Measurements from ENCODE around the gene PTCH1. TPM values are rescaled to one million over a fixed set of nuclear protein-coding genes. Genes with fewer than 3 reads are reported as not detected.

The PTCH1 gene
- total and polyA plus RNA-seq, 2 experiments from 2014 or later, result 21.4 to 34.1 TPM

- TF ChIP-seq REST (IDR thresholded peaks at IDR 0.05; ENCODE audit: unreplicated experiment), result no peak
- TF ChIP-seq, protein P1, sequence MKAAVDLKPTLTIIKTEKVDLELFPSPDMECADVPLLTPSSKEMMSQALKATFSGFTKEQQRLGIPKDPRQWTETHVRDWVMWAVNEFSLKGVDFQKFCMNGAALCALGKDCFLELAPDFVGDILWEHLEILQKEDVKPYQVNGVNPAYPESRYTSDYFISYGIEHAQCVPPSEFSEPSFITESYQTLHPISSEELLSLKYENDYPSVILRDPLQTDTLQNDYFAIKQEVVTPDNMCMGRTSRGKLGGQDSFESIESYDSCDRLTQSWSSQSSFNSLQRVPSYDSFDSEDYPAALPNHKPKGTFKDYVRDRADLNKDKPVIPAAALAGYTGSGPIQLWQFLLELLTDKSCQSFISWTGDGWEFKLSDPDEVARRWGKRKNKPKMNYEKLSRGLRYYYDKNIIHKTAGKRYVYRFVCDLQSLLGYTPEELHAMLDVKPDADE (IDR thresholded peaks at IDR 0.05), result no peak
- no peak for TF ChIP-seq EZH2phosphoT487 (IDR thresholded peaks at IDR 0.05; ENCODE audit: unreplicated experiment)
- TF ChIP-seq POLR2AphosphoS5 (IDR thresholded peaks at IDR 0.05; ENCODE audit: low read depth), result no peak
- TF ChIP-seq CREB1 (CRISPR knock-in tag; IDR thresholded peaks at IDR 0.05; ENCODE audit: low read depth), result no peak
Observed at GRCh38 chr9:95529910-95530309, 13.1 kb upstream of the PTCH1 start (continued).

DNA sequence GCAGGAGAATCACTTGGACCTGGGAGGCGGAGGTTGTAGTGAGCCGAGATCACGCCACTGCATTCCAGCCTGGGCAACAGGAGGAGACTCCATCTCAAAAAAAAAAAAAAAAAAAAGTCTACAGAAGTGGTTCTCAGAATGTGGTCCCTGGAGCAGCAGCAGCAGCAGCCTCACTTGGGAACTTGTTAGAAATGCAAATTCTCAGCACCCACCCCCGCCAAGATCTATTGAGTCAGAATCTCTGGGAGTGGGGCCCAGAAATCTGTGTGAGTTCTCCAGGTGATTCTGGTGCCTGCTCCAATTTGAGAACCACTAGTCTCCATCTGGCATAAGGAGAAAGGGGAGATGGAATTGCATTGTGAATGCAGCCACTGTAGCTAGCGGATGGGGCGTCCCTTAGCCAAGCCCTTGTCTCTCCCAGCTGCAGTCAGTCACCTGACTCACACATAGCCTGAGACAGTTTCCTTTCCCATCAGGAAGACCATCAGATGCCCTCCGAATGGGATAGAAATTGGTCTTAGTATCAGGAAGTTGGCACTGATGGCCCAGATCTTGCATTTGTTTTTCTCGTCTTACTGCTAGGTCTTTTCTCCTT is 12.2 kb upstream of the PTCH1 start:
- no peaks in the 10 kb centered on the region for H3K9me3 Mint-ChIP-seq
- peaks cover 15% of the 10 kb centered on the region for H3K4me1 Mint-ChIP-seq
- Histone ChIP-seq H2AFZ (peak overlapping the region; percentile 40), H3K4me3 (no peak overlapping the region), H3K27me3 (ENCODE audit: insufficient read depth) (no peaks in the 10 kb centered on the region), H3K4me1 (ENCODE audit: insufficient read depth) (peaks cover 14% of the 10 kb centered on the region), H3K36me3 (ENCODE audit: insufficient read depth) (no peaks in the 10 kb centered on the region), H3F3A (replicated peaks; ENCODE audit: low read depth) (no peaks in the 10 kb centered on the region), H3K27ac (ENCODE audit: low read depth) (no peak overlapping the region), H3K79me2 (replicated peaks; ENCODE audit: insufficient read depth) (no peaks in the 10 kb centered on the region), H4K20me1 (replicated peaks; ENCODE audit: insufficient read depth) (no peaks in the 10 kb centered on the region), H3K9me2 (ENCODE audit: insufficient read depth) (no peaks in the 10 kb centered on the region; the same call in 1 of the 2 replicates), H3K4me2 (peak overlapping the region; percentile 55; the same call in 1 of the 2 replicates)
- peaks cover 1% of the 10 kb centered on the region for H3K27me3 Mint-ChIP-seq (ENCODE audit: insufficient read depth, low read depth, poor library complexity)
- H3K36me3 Mint-ChIP-seq (ENCODE audit: low read depth), result no peaks in the 10 kb centered on the region
- H3K4me3 Mint-ChIP-seq, result no peak overlapping the region
- no peak overlapping the region for H3K27ac Mint-ChIP-seq
- ATAC-seq (peak; percentile 80), DNase-seq (ENCODE audit: low spot score) (no peak)
- no peak for TF ChIP-seq CREB1 (CRISPR knock-in tag; IDR thresholded peaks at IDR 0.05; ENCODE audit: low read depth)
- TF ChIP-seq ZNF114 (CRISPR knock-in tag; IDR thresholded peaks at IDR 0.05), result no peak
- TF ChIP-seq, protein P2, sequence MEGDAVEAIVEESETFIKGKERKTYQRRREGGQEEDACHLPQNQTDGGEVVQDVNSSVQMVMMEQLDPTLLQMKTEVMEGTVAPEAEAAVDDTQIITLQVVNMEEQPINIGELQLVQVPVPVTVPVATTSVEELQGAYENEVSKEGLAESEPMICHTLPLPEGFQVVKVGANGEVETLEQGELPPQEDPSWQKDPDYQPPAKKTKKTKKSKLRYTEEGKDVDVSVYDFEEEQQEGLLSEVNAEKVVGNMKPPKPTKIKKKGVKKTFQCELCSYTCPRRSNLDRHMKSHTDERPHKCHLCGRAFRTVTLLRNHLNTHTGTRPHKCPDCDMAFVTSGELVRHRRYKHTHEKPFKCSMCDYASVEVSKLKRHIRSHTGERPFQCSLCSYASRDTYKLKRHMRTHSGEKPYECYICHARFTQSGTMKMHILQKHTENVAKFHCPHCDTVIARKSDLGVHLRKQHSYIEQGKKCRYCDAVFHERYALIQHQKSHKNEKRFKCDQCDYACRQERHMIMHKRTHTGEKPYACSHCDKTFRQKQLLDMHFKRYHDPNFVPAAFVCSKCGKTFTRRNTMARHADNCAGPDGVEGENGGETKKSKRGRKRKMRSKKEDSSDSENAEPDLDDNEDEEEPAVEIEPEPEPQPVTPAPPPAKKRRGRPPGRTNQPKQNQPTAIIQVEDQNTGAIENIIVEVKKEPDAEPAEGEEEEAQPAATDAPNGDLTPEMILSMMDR (conservative IDR thresholded peaks at IDR 0.05; ENCODE audit: low read depth in 2 of 2), result no peak
- TF ChIP-seq, protein P1 (IDR thresholded peaks at IDR 0.05), result no peak
- TF ChIP-seq NANOG (IDR thresholded peaks at IDR 0.05; ENCODE audit: borderline replicate concordance), result no peak
- no peak for TF ChIP-seq EZH2 (IDR thresholded peaks at IDR 0.05; ENCODE audit: low read depth, unreplicated experiment)
- no peak for TF ChIP-seq STAT1 (IDR thresholded peaks at IDR 0.05; ENCODE audit: unreplicated experiment)
- no peak for TF ChIP-seq REST (IDR thresholded peaks at IDR 0.05; ENCODE audit: unreplicated experiment)
- TF ChIP-seq EZH2phosphoT487 (IDR thresholded peaks at IDR 0.05; ENCODE audit: unreplicated experiment), result no peak
- TF ChIP-seq ZNF331 (CRISPR knock-in tag; IDR thresholded peaks at IDR 0.05; ENCODE audit: low read depth), result no peak

Measured in GM23338 (cell line).